Measurements from ENCODE around the gene STAT5B.
"Not testable (repeated sequence)": the region's sequence is repeated elsewhere in the genome, so short reads cannot be mapped to it uniquely, and the experiment has no call there.

Gene STAT5B

GRCh38 chr17:42227849-42228700 lies 48.1 kb downstream of the STAT5B start:
- DNase-seq: no peak

GRCh38 chr17:42225646-42226045 lies 50.5 kb downstream of the STAT5B start:
- DNase-seq: no peak

GRCh38 chr17:42224651-42225050 lies 51.5 kb downstream of the STAT5B start:
- no peak for DNase-seq

GRCh38 chr17:42221886-42222745 lies 54.1 kb downstream of the STAT5B start:
- DNase-seq: peak in 1 of 2 experiments; percentile 48

- DNase-seq: not testable (repeated sequence)
These were observed 56.9 kb downstream of the STAT5B start for GRCh38 chr17:42219280-42219679.

- DNase-seq: no peak
These were observed 62.0 kb downstream of the STAT5B start for GRCh38 chr17:42214156-42214555.

- DNase-seq: no peak
These were observed 63.8 kb downstream of the STAT5B start for GRCh38 chr17:42212382-42212781.

GRCh38 chr17:42211921-42212341 lies 64.3 kb downstream of the STAT5B start:
- not testable (repeated sequence) for DNase-seq

- no peak for DNase-seq
These were observed 66.1 kb downstream of the STAT5B start for GRCh38 chr17:42210046-42210445.

- not testable (repeated sequence) for DNase-seq
These were observed 70.0 kb downstream of the STAT5B start for GRCh38 chr17:42206153-42206612.

GRCh38 chr17:42203354-42203753 lies 72.8 kb downstream of the STAT5B start:
- DNase-seq: no peak

GRCh38 chr17:42202696-42203095 lies 73.5 kb downstream of the STAT5B start:
- no peak for DNase-seq

GRCh38 chr17:42202159-42202558 lies 74.0 kb downstream of the STAT5B start:
- no peak for DNase-seq

GRCh38 chr17:42201458-42201772 lies 74.8 kb downstream of the STAT5B start:
- DNase-seq: no peak

GRCh38 chr17:42200706-42201457 lies 75.3 kb downstream of the STAT5B start:
- no peak for DNase-seq

GRCh38 chr17:42199416-42200011 lies 76.7 kb downstream of the STAT5B start:
- no peak for DNase-seq

- no peak for DNase-seq
These were observed 77.3 kb downstream of the STAT5B start for GRCh38 chr17:42198897-42199296.

- no peak for DNase-seq
These were observed 78.5 kb downstream of the STAT5B start for GRCh38 chr17:42197564-42198156.

- DNase-seq: peak; percentile 49 to 81
These were observed 82.0 kb downstream of the STAT5B start, which contains the start of gene GHDC for GRCh38 chr17:42193969-42194899. GHDC (minus strand) TSS chr17:42194494; CDS start chr17:42193581, 913 bp downstream.

GRCh38 chr17:42193216-42193968 lies 82.8 kb downstream of the STAT5B start:
- no peak for DNase-seq

All from NCI-H446 (cell line).